Stimulated activated CD4-positive, alpha-beta T cell treated with anti-CD3 and anti-CD28 coated beads, Interleukin-1b, Interleukin-23, amount 100 ng/mL, for 1 hour (primary cell): ENCODE measurements around the gene ADAM30.

Experiments used
- DNase-seq, 2 donors: peaks; one replicate each; pipeline ENCODE4 v3.0.0-alpha.2; 2020; ENCODE audit warnings: low read depth in 2 of 2

Gene ADAM30

DNA sequence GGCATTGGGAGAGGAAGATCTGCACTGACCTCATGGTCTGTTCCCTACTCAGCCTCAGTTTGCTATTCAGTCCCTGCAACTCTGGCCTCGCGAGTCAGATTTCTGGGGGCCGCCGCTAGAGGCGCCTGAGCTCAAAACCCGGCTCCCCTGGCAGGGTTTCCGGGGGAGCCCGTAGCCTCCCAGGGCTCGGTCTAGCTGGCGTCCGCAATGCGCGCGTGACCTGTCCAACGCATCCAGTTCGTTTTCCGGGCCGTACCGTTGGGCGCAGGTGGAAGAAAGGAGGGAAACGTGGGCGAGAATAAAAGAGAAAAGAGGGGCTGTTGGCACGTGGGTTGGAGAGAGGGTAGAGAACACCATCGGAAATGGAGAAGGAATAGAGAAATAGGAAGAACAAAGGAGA is at the start of gene ADAM30:
TSS of gene ADAM30 (minus strand) at position 213 of the 400 bp plus-strand sequence. CDS start at position 34, 179 bp downstream.
- DNase-seq: no peak

DNA sequence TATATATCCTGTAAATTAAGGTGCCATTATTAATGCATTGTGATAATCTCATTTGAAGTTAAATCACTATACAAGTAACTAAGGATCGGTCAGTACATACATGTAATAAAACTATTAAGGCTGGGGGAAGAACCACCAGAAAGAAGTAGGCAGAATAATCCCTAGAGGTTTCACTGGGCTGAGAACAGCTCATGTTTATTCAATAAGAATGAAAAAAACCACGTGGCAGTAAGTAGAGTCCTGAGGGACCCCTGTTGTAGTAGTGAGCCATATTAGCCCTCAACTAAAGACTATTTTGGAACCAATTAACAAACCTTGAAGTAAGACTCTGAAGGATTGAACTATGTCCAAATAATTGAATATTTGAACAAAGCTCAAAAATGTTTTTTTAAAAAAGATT is 46.9 kb upstream of the ADAM30 start:
- DNase-seq: no peak

DNA sequence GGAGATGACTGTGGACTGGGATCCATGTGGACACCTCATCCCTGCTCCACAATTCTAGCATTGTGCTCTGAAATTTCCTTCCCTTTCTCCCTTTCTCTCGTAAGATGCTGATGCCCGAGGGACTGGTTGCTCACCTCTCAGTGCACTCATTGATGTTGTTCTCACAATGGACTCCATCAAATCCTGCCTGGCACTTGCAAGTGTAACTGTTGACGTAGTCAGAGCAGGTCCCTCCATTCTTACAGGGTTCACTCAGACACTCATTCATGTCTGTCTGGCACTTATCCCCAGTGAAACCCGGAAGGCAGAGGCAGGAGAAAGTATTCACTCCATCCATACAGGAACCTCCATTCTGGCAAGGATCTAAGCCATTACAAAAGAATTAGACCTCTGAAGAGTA is 45.1 kb upstream of the ADAM30 start:
- DNase-seq: no peak

DNA sequence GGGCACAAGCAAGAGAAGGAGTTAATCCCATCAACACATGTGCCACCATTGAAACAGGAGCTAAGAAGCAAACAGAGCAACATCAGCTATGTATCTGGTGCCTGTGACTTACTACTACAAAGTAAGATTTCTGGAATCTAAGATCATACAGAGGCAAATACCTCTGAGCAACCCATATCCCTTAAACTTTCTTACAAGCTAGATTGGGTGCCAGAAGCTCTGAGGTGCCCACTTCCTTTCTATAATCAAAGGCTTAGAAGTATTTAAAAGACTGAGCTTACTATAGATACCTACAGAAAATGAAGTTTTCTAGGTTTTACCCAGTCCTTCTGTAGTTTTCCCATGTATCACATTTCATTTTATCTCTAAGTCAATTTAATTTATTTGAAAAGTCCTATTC is 44.4 kb upstream of the ADAM30 start:
- DNase-seq: no peak

DNA sequence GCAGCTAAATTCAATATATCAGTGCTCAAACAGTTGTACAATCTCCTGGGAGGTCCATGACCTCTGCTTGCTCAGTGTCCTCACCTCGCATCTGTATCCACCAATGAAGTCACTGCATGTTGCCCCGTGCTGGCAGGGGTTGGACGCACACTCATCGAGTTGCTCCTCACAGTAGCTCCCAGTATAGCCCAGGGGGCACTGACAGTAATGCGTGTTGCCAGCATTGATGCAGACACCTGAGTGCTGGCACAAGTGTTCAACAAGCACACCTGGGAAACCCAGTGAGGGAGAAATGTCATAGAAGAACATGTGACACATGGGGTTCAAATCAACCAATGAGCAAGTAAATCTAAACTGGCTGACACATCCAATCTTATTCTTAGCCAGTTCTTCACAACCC is 40.9 kb upstream of the ADAM30 start:
- DNase-seq: no peak

DNA sequence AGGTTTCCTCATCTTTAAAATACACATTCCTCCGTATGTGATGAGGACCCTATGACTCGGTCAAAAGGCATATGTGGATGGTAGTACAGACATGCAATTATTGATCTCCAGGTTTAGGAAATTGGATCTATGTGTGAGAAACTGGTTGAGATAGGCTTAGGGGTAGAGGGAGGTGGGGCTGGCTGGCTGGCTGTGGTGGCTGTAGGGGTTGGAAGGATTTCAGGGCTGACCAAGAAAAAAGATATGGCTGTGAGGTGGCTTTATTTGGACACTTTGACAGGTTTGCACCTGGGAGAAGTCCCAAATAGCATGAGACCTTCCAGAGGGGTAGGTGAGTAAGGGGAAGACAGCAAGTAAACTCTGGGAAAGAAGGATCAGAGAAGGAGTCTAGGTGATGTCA is 39.6 kb upstream of the ADAM30 start:
- no peak for DNase-seq

DNA sequence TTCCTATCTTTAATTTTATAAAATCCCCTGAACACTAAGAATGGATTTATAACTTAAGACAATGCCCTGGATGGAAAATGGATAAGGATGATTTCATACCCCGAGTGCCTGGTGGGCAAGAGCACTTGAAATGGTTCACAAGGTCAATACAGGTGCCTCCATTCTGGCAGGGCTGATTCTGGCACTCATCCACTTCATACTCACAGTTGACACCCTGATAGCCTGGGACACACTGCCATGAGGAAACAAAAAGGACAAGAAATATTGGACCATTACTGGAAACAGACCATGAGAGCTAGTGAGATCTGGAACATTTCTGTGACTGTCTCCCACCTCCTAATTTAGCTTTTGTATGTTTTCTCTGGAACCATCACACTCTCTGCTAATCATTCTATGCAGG is 39.1 kb upstream of the ADAM30 start:
- no peak for DNase-seq

DNA sequence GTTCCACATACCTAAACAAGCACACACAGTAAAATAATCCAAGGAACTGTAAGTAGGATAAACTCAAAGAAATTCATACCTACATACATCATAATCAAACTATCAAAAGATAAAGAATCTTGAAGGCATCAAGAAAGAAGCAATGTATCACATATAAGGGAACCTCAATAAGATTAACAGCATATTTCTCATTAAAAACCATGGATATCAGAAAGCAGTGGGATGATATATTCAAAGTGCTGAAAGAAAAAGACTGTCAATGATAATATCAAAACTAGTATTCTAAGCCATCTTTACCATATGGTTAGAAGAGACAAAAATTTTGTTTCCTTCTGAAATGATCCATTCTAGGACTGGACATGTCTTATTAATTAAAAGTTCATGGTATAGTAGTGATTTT is 37.1 kb upstream of the ADAM30 start:
- DNase-seq: no peak

DNA sequence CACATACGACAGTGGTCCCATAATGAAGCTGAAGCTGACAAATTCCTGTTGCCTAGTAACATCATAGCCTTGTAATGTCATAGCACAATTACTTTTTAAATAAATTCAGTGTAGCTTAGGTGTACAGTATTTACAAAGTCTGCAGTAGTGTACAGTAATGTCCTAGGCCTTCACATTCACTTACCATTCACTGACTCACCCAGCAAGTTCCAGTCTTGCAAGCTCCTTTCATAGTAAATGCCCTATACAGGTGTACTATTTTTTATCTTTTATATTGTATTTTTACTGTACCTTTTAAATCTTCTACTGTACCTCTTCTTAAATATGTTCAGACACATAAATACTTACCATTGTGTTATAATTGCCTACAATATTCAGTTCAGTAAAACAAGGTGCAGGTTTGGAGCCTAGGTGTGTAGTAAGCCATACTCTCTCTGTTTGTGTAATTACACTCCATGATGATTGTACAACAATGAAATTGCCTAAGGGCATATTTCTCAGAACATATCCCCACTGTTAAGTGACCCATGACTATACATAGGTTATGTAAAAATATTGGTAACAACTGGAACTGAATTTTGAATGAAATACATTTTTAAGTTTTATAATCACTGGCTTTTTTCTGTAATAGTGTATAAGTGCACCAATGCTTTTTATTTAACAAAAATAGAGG is 33.5 kb upstream of the ADAM30 start:
- no peak for DNase-seq

DNA sequence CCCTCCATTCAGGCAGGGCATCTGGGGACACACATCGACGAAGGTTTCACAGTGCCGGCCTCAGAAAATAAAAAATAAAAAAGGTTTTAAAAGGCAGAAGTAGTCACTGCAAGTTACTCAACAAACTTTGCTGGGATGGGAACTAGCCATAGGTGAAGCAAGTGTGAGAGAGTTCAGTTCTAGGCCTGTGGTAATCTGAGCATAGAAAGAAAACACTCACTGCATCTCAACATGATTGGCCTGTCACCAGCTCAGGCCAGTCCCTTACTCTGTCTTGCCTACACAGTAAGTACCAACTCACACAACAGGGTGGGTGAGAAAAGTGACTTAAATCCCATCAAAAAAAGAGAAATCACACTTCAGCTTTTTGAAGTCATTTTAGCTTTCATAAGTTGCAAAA is 30.2 kb upstream of the ADAM30 start:
- DNase-seq: no peak

DNA sequence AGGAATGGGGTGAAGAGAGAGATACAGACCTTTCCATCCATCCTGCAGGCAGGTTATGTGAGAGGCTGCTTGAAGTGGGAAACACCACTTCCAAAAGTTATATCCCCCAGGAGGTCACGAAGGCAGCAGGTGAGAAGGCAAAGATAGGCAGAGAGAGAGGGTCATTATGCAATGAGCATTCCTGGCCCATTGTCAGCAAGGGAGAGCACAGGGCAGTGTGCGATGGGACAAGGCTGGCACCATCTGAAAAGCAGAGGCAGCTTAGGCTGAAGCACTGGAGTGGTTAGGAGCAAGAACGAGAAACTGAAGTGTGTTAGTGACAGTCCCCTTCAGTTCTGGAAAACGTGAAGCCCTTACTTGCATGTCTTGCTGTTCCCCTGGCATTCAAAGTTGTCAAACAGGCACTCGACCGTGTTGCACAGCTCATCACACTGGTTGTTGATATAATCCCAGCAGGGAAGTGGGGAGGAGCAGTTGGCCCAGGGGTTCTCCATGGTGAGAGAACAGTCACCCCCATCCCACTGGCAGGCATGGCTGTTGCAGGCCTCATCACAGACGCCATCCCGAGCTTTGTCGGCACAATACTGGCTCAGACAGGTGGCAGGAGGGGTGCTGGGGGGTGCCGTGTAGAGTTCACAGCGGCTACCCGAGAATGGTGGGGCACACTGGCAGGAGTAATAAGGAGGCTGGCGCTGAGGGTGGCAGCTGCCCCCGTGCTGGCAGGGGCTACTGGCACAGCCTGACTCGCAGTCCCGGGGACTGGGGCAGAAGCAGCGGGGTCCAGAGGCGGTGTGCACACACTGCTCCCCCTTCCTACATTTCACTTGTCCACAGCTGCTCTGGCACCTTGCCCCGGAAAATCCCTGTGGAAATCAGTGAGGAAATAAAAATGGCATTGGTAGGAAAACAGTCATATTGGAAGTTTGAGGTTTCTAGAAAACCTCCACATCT is 28.9 kb upstream of the ADAM30 start:
- no peak for DNase-seq

DNA sequence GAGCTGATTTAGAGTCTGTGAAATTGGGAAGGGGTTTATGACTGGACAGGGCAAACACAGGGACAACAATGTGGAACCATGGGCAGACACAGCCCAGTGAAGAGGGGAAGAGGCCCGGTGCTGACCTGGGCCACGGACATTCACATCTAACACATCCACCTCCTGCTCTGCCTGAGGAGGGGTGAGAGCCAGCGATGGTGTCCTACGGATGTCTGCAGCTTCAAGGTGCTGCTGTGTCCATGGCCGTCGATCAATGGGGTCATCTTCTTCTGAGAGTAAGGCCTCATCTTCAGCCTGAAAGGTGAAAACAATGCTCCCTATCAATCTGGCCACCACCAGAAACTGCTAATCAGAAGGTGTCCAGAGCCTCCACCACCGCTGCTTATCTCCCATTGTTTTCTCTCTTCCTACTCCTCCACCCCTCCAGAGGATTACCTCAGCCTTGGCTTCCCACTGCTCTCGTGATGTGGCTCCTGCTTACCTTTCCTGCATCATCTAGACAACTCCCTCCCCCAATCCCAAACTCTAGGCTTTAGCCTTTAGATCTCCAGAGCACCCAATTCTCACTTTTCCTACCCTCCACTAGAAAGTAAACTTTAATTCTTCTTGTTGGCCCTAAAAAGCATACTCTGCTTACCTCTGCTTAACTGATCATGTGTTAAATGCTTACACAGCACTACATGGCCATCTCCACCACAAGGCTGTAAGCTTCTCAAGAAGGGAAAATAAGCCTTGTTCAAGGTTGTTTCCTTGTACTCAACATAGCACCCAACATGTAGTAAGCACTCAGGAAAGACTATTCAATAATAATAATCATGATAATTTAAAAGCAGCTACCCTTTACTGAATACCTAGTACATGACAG is 24.0 kb upstream of the ADAM30 start:
- DNase-seq: no peak

DNA sequence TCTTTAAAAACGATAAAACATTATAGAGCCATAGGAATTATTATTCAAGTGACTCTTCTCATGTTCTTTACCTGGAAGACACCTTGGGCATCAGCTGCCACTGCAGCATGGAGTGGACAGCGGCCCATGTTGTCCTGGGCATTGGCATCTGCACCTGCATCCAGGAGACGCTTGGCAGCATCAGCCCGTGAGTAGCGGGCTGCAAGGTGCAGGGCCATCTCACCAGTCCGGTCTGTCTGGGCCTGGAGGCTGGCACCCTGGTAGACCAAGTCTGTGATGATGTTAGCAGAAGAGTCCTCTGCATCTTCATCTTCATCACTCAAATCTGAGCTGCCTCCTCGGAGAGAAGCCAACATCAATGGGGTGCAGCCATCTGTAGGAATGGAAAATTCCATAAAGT is 22.9 kb upstream of the ADAM30 start:
- no peak for DNase-seq

DNA sequence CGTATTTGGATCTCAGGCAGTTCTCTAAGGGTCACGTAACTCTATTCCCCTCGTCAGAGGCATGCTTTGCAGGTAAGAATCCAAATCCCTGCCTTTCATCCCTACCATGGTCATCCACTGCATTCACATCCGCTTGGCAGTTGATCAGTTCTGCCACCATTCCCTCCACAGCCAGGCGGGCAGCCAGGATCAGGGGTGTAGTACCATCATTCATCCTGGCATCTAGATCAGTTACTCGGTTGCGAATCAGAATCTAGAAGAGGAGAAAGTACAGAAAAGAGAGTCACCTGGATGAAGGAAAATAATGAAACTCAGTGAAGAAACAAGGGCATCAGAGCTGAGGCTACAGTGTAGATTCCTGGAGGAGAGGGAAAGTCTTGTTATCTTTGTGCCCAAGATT is 22.0 kb upstream of the ADAM30 start:
- DNase-seq: no peak

DNA sequence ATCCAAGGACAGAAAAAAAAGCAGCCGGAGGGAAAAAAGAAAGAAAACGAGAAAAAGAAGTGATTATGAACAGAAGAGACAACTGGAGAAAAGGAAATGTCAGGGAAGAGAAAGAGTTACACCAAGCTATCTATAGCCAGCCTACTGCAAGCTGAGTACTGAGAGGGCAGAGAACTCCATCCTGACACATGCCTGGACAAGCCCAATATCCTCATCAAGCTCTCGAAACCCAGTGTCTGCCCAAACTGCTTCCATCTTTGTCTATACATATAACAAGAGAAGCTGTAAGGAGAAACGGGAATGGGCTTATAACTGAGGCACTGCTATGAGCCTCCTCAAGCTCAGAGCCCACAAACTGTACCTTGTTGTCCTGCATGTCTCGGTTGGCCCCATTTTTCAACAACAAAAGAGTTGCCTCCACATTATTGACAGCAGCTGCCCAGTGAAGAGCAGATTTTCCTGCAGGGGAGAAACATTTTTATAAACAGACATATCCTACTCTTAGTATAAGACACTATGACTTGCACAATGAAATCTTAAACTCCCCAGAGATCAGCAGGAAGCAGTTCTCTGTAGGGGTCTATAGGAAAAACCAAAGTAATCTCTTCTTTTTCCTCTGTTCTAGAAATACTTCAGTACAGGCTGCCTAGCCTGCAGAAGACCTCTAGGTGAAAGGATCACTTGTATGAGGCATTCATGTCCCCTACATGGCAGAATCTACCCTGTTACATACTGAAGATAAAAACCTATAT is 21.2 kb upstream of the ADAM30 start:
- DNase-seq: no peak

DNA sequence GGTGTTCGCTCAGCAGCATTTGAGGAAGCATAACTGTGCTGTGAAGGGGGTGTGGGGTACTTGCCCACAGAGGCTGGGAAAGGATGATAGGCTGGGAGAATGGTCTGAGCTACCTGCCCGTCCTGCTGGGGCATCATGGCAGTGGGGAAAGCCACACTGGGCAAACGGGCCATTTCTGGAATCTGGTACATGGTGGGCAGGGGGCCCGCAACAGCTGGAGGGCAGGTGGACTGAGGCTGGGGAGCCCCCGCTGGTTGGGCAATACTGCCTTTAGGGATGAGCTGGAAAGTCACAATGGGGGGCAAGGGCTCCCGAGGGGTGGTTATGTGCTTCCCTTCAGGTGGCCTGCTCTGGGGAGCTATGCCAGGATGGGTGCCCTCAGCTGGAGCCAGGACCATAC is 19.2 kb upstream of the ADAM30 start:
- DNase-seq: no peak

DNA sequence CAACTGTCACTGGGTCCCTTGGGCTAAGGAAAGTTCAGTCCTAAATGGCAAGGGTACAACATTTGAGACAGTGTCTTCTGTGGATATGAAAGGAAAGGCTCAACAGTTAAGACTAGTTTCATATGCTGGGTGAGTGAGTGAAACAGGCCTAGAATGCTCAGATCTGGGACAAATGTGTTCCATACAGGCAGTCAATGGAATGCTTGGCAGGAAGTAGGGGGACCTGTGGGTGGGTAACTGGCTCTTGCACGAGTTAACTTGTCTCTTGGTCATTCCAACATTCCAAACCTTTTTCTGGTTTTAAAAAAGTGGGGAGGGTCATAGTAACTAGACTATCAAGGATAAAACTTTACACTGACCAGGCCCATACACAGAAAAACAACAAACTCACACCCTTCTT is 17.8 kb upstream of the ADAM30 start:
- no peak for DNase-seq

DNA sequence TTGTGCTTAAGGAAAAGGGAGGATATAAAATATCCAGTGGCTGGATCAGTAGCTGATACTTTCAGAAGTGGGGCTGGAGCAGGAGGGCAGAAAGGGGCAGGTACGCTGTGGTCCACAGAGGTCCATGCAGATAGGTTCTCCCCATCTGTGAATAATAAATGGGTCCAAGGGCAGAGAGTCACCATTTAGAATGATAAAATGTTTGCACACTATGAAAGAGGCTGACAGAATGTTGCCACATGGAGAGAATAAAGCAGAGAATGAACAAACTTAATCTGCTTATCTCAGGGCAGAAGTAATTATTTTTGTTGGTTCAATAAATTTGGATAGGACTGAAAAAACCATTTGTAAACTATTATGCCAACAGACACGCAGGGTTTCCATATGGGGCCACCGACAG is 16.6 kb upstream of the ADAM30 start:
- no peak for DNase-seq

DNA sequence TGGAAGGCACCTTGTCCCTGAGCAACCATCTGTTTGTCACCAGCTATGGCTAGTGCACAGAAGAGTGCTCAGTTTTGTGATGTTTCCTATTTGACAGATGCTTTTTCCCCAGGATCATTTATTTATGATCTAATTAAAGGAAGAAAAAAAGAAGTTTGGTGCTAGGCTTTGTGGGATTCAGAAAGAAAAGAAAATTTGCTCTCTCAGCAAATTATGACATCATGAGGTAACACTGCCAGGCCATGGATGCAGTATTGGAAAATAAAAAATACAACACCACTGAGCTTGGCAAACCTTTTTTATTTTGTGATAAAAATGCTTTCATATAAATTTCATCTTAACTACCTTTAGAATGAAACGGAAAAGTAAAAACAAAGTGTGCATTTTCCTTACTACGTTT is 15.5 kb upstream of the ADAM30 start:
- no peak for DNase-seq

DNA sequence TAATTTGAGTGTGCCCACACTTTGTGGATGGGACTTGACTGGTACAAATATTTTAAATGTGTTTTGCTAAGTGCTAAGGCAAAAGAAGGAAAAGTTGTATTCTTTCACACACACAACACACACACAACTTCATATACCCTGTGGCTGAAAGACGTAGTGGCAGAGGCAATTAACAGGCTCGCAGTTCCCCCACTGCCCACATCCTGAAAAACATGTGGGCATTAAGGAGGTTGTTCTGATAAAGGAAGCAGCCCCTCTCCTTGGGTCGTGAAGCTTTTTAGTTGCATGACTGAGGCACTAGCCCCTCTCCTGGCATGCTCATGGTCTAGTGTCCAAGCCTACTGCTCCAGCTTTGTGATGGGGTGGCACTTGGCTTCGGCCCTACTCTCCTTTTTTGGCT is 14.3 kb upstream of the ADAM30 start:
- DNase-seq: no peak

DNA sequence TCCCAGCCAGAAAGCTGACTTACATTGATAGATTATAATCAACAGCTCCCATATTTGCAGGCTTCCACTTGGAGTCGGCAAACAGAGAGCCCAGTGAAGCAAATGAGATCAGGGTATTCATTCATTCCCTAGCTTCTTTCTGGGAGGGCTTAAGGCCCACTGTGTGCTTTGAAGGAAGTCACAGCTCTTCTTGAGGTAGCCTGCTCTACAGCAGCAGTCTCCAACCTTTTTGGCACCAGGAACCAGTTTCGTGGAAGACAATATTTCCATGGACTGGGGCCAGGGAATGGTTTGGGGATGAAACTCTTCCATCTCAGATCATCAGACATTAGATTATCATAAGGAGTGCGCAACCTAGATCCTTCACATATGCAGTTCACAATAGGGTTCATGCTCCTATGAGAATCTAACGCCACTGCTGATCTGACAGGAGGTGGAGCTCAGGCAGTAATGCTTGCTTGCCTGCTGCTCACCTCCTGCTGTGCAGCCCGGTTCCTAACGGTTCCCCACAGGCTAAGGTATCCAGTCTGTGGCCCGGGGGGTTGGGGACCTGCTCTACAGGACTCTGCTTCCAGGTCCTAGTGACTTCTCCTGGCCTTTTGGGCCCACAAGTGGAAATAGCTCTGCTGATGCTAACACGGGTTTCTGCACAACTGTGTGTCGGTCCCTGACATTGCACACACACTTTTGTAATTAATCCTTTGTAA is 13.7 kb upstream of the ADAM30 start:
- DNase-seq: no peak
